Measurements from ENCODE around the gene TAL1. TPM values are rescaled to one million over a fixed set of nuclear protein-coding genes. Genes with fewer than 3 reads are reported as not detected.
"Not testable (repeated sequence)": the region's sequence is repeated elsewhere in the genome, so short reads cannot be mapped to it uniquely, and the experiment has no call there.

The TAL1 gene
- total RNA-seq, 1 donor from 2014 or later, result 13.9 TPM

- H3K27ac ChIP-seq, result no peak overlapping the region
- DNase-seq (ENCODE audit: low spot score in 2 of 2), result peak in 1 of 2 donors; percentile 33
- H3K4me3 ChIP-seq, result no peak overlapping the region
- intact Hi-C loops (cut with DNase I), result no loop called here
- H3K9me3 ChIP-seq, result peaks cover 0 to 3% of the 10 kb centered on the region in 2 donors
- TF ChIP-seq, protein P1, sequence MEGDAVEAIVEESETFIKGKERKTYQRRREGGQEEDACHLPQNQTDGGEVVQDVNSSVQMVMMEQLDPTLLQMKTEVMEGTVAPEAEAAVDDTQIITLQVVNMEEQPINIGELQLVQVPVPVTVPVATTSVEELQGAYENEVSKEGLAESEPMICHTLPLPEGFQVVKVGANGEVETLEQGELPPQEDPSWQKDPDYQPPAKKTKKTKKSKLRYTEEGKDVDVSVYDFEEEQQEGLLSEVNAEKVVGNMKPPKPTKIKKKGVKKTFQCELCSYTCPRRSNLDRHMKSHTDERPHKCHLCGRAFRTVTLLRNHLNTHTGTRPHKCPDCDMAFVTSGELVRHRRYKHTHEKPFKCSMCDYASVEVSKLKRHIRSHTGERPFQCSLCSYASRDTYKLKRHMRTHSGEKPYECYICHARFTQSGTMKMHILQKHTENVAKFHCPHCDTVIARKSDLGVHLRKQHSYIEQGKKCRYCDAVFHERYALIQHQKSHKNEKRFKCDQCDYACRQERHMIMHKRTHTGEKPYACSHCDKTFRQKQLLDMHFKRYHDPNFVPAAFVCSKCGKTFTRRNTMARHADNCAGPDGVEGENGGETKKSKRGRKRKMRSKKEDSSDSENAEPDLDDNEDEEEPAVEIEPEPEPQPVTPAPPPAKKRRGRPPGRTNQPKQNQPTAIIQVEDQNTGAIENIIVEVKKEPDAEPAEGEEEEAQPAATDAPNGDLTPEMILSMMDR (IDR thresholded peaks at IDR 0.05), result no peak
- H3K4me1 ChIP-seq, result no peaks in the 10 kb centered on the region
- H3K27me3 ChIP-seq, result no peaks in the 10 kb centered on the region
- no peaks in the 10 kb centered on the region for H3K36me3 ChIP-seq
These were observed 24.1 kb downstream of the TAL1 start for GRCh38 chr1:47207803-47208373.

- intact Hi-C loops (cut with DNase I), result no loop called here
- peak in 1 of 2 donors; percentile 40 for DNase-seq (ENCODE audit: low spot score in 2 of 2)
- TF ChIP-seq, protein P1 (IDR thresholded peaks at IDR 0.05), result no peak
These were observed 26.1 kb downstream of the TAL1 start for GRCh38 chr1:47205918-47206317.

GRCh38 chr1:47203504-47203903 lies 28.5 kb downstream of the TAL1 start:
- H3K27ac ChIP-seq; H3K27me3 ChIP-seq; intact Hi-C loops (cut with DNase I): not testable (repeated sequence)

More at GRCh38 chr1:47205918-47206317, 26.1 kb downstream of the TAL1 start:
- no peak overlapping the region for H3K4me3 ChIP-seq
- peaks cover 0 to 5% of the 10 kb centered on the region in 2 donors for H3K9me3 ChIP-seq
- H3K4me1 ChIP-seq, result no peaks in the 10 kb centered on the region
- no peaks in the 10 kb centered on the region for H3K36me3 ChIP-seq
- H3K27ac ChIP-seq, result no peak overlapping the region
- H3K27me3 ChIP-seq, result no peaks in the 10 kb centered on the region

GRCh38 chr1:47201179-47201578 lies 30.8 kb downstream of the TAL1 start:
- intact Hi-C loops (cut with DNase I), result no loop called here
- peak in 1 of 2 donors; percentile 28 for DNase-seq (ENCODE audit: low spot score in 2 of 2)
- TF ChIP-seq, protein P1 (IDR thresholded peaks at IDR 0.05), result no peak

More at GRCh38 chr1:47203504-47203903, 28.5 kb downstream of the TAL1 start:
- H3K4me3 ChIP-seq; H3K36me3 ChIP-seq; H3K9me3 ChIP-seq; DNase-seq (ENCODE audit: low spot score in 2 of 2); H3K4me1 ChIP-seq: not testable (repeated sequence)

DNA sequence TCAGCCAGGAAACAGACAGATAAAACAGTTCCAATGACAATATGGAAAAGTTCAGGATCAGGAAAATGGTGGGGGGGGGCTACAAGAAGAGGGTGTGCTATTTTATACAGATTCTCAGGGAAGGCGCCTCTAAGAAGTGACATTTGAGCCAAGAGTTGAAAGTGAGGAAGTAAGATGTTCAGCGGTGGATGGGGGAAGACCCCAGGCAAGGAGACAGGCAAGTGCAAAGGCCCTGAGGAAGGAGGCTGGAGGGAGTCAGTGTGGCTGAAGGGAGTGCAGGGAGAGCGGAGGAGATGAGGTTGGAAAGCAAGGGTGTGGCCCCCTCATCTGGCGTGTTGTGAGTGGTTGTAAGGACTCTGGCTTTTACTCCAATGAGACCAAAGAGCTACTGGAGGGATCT lies 33.8 kb downstream of the TAL1 start:
- TF ChIP-seq, protein P1 (IDR thresholded peaks at IDR 0.05), result no peak
- DNase-seq (ENCODE audit: low spot score in 2 of 2), result no peak
- Histone ChIP-seq H3K27me3 (no peaks in the 10 kb centered on the region), H3K36me3 (no peaks in the 10 kb centered on the region), H3K4me1 (no peaks in the 10 kb centered on the region), H3K4me3 (no peak overlapping the region), H3K27ac (no peak overlapping the region), H3K9me3 (peaks cover 0 to 5% of the 10 kb centered on the region in 2 donors)
- intact Hi-C loops (cut with DNase I), result no loop called here

More at GRCh38 chr1:47201179-47201578, 30.8 kb downstream of the TAL1 start:
- peaks cover 0 to 5% of the 10 kb centered on the region in 2 donors for H3K9me3 ChIP-seq
- H3K4me1 ChIP-seq, result no peaks in the 10 kb centered on the region
- H3K36me3 ChIP-seq, result no peaks in the 10 kb centered on the region
- H3K4me3 ChIP-seq, result no peak overlapping the region
- no peaks in the 10 kb centered on the region for H3K27me3 ChIP-seq
- no peak overlapping the region for H3K27ac ChIP-seq

DNA sequence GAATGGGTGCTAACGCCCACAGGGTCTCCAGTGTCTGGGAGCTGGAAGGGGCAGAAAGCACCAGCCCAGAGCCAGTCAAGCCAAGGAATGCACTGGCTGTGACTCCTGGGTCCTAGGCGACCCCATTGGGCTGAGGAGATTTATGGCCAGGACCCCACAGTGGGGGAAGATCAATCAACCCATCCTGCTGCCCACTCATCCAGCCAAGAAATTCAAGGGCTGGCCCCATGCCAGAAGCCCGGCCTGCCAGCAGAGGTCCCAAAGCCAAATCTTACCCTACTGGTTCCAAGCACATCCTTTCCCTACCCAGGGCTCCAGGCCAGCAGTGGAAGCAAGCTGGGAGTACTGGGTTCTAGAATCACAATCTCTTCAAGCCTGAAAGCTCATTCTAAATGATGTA lies 35.4 kb downstream of the TAL1 start:
- Histone ChIP-seq H3K4me1 (peaks cover 0 to 11% of the 10 kb centered on the region in 2 donors), H3K27me3 (no peaks in the 10 kb centered on the region), H3K9me3 (no peaks in the 10 kb centered on the region), H3K27ac (no peak overlapping the region), H3K4me3 (no peak overlapping the region), H3K36me3 (no peaks in the 10 kb centered on the region)
- TF ChIP-seq, protein P1 (IDR thresholded peaks at IDR 0.05), result no peak
- peak in 1 of 2 donors; percentile 62 for DNase-seq (ENCODE audit: low spot score in 2 of 2)
- intact Hi-C loops (cut with DNase I), result no loop called here

- intact Hi-C loops (cut with DNase I); H3K27me3 ChIP-seq: not testable (repeated sequence)
- DNase-seq (ENCODE audit: low spot score in 2 of 2), result peak in 1 of 2 donors; percentile 33
These were observed 36.0 kb downstream of the TAL1 start for GRCh38 chr1:47195981-47196380.

More at GRCh38 chr1:47195981-47196380, 36.0 kb downstream of the TAL1 start:
- not testable (repeated sequence) for H3K4me3 ChIP-seq, H3K27ac ChIP-seq, H3K36me3 ChIP-seq, H3K9me3 ChIP-seq
- H3K4me1 ChIP-seq, result peaks cover 2 to 16% of the 10 kb centered on the region in 2 donors

Measured in ascending aorta (tissue), 2 donors.